K562 (cell line): ENCODE measurements around the gene ITGB5. TPM values are rescaled to one million over a fixed set of nuclear protein-coding genes. Genes with fewer than 3 reads are reported as not detected.
A peak's percentile ranks its signal among the peaks of the same experiment; 100 is the strongest.

Experiments
- ATAC-seq: fragments of 200-7000 bp; cut with Tn5 transposase; 3 replicates; pipeline ENCODE4 v1.9.1; 2020; ENCODE audit warnings: moderate library complexity
- BruUV-seq: library from RNA; stranded (reverse); fragments of 400-500 nt; replicated peaks from 2 replicates; lab custom pipeline; 2021; lab: Mats Ljungman, UMichigan
- CTCF ChIA-PET: fragments of 300-600 bp; formaldehyde crosslinking; extraction: SDS; loops from one replicate; lab custom pipeline; 2021; ENCODE audit warnings: low intra/inter-chr PET ratio; lab: Yijun Ruan, JAX
- POLR2A ChIA-PET: fragments of 300-600, 350-650 bp; sonication (Branson Sonifier 250); formaldehyde crosslinking; extraction: SDS; loops from one replicate; lab custom pipeline; 2021; ENCODE audit warnings: antibody characterized with exemption, inconsistent platforms; lab: Yijun Ruan, JAX
- DNase-seq, 4 experiments: peaks; one replicate each; pipeline versions ENCODE4 v3.0.0 to v3.0.0-alpha.2; 2011 to 2018; ENCODE audit warnings: low spot score in 3 of 4, mixed read lengths in 3 of 4; ENCODE audit errors: extremely low read depth in 1 of 4
- FAIRE-seq: peaks from 2 replicates; lab custom pipeline; 2011; peaks lifted over from hg19 to GRCh38; lab: Jason Lieb, UNC
- H2AFZ ChIP-seq: 2 replicates; pipeline ENCODE4 v1.6.0; 2011; ENCODE audit warnings: low read depth, low read length, control low read depth, inconsistent platforms
- H3K27ac ChIP-seq: fragments of 200-600 bp; 3 replicates; pipeline ENCODE4 v1.8.0; 2011; ENCODE audit warnings: low read depth, mild to moderate bottlenecking, control low read depth, inconsistent platforms, low read length, moderate library complexity, mixed read lengths; ENCODE audit errors: extremely low read depth
- H3K27me3 ChIP-seq, 2 experiments: fragments of 300-600 bp in 1 of 2; 2 replicates in 1 of 2; 3 replicates in 1 of 2; pipeline versions ENCODE4 v1.6.0 to v1.8.0; 2011; ENCODE audit warnings: inconsistent platforms in 2 of 2, low read length in 2 of 2, mild to moderate bottlenecking in 1 of 2, mixed read lengths in 1 of 2, moderate library complexity in 1 of 2; ENCODE audit not compliant: control insufficient read depth in 2 of 2, insufficient read depth in 2 of 2
- H3K36me3 ChIP-seq: fragments of 300-600 bp; 3 replicates; pipeline ENCODE4 v1.8.0; 2011; ENCODE audit warnings: mild to moderate bottlenecking, low read length, inconsistent platforms; ENCODE audit not compliant: control insufficient read depth, insufficient read depth
- H3K4me1 ChIP-seq, 2 experiments: fragments of 200-600 bp in 1 of 2; replicated peaks in 1 of 2; 2 replicates in 1 of 2; 3 replicates in 1 of 2; pipeline versions ENCODE4 v1.5.1 to v1.8.0; 2011; ENCODE audit warnings: inconsistent platforms in 2 of 2, low read length in 2 of 2, mild to moderate bottlenecking in 1 of 2, mixed read lengths in 1 of 2, moderate library complexity in 1 of 2; ENCODE audit not compliant: control insufficient read depth in 2 of 2, insufficient read depth in 2 of 2
- H3K4me2 ChIP-seq: 2 replicates; pipeline ENCODE4 v1.6.1; 2011; ENCODE audit warnings: low read length, control low read depth, inconsistent platforms, mixed read lengths; ENCODE audit not compliant: insufficient read depth
- H3K4me3 ChIP-seq: fragments of 200-600 bp; sonication (generic), shearing (Covaris generic); 2 replicates; pipeline ENCODE4 v1.5.1; 2016; ENCODE audit warnings: control low read depth, inconsistent platforms
- H3K79me2 ChIP-seq: fragments of 200-600 bp; 3 replicates; pipeline ENCODE4 v1.8.0; 2011; ENCODE audit warnings: low read length, inconsistent platforms; ENCODE audit not compliant: control insufficient read depth, insufficient read depth
- H3K9ac ChIP-seq, 2 experiments: 2 replicates each; pipeline versions ENCODE4 v1.6.0 to v1.6.1; 2011; ENCODE audit warnings: low read depth in 2 of 2, low read length in 2 of 2, control low read depth in 1 of 2, inconsistent platforms in 1 of 2, mild to moderate bottlenecking in 1 of 2, mixed read lengths in 1 of 2; ENCODE audit not compliant: insufficient read depth in 1 of 2
- H3K9me1 ChIP-seq: one replicate; pipeline ENCODE4 v1.6.0; 2011; ENCODE audit warnings: inconsistent platforms, mild to moderate bottlenecking, low read length, moderate library complexity; ENCODE audit not compliant: control insufficient read depth, insufficient read depth
- H3K9me3 ChIP-seq: replicated peaks from 2 replicates; pipeline ENCODE4 v1.5.1; 2011; ENCODE audit warnings: low read depth, low read length, inconsistent platforms; ENCODE audit not compliant: control insufficient read depth, insufficient read depth
- H4K20me1 ChIP-seq: replicated peaks from 2 replicates; pipeline ENCODE4 v1.6.1; 2011; ENCODE audit warnings: low read length, inconsistent platforms, mixed read lengths; ENCODE audit not compliant: control insufficient read depth, insufficient read depth
- CTCF ChIP-seq, 3 experiments: IDR thresholded peaks in 2 of 3; conservative IDR thresholded peaks in 1 of 3; 2 replicates each; pipeline ENCODE4 v1.5.1; 2011 to 2012; ENCODE audit warnings: low read length in 3 of 3, mild to moderate bottlenecking in 3 of 3, control low read depth in 2 of 3, improper control_type of control experiment in 1 of 3, inconsistent platforms in 1 of 3, low read depth in 1 of 3, mixed read lengths in 1 of 3, moderate library complexity in 1 of 3; ENCODE audit not compliant: insufficient read depth in 2 of 3
- DEAF1 ChIP-seq: fragments of 450-650 bp; formaldehyde crosslinking; IDR thresholded peaks from 2 replicates; pipeline ENCODE4 v1.4.0; 2020; ENCODE audit warnings: mild to moderate bottlenecking, moderate library complexity
- EP400 ChIP-seq: fragments of 450-650 bp; IDR thresholded peaks from 2 replicates; pipeline ENCODE4 v1.6.1; 2017; ENCODE audit warnings: antibody characterized with exemption, mild to moderate bottlenecking, moderate library complexity
- SREBF1 ChIP-seq: fragments of 150-350 bp; IDR thresholded peaks from 2 replicates; pipeline ENCODE4 v1.6.1; 2014; ENCODE audit warnings: antibody characterized with exemption, low read depth, low read length, borderline replicate concordance
- TBP ChIP-seq: optimal IDR thresholded peaks from 2 replicates; pipeline ENCODE3; 2011; ENCODE audit warnings: low read depth, low read length, improper control_type of control experiment
- ZNF586 ChIP-seq: fragments of 450-650 bp; formaldehyde crosslinking; conservative IDR thresholded peaks from 2 replicates; pipeline ENCODE4 v1.4.0; 2020; ENCODE audit warnings: mild to moderate bottlenecking, moderate library complexity
- WGBS: fragments of 100-300 bp; shearing (Covaris generic); methylation state at CpG from one replicate; pipeline ENCODE4 v1.1.6; 2016; ENCODE audit warnings: low coverage, mixed read lengths; ENCODE audit not compliant: insufficient coverage; ENCODE audit errors: missing lambda C conversion rate; 5-methylcytosine and 5-hydroxymethylcytosine counted together
- in situ Hi-C: fragments of 300-500 bp; cut with MboI; formaldehyde crosslinking; loops from 4 replicates; pipeline ENCODE4 v1.15.0; 2018; ENCODE audit warnings: inconsistent platforms, mixed read lengths
- intact Hi-C: fragments of 100-400 bp; cut with micrococcal nuclease; formaldehyde crosslinking; loops from 2 replicates; pipeline ENCODE4 v1.14.2; 2022
- polyA plus RNA-seq, 8 experiments: library from polyadenylated mRNA; depleted of rRNA in 4 of 8; stranded (reverse) in 5 of 8; unstranded in 3 of 8; fragments of >200 nt; fragmentation: Nextera tagmentation in 2 of 8; fragmentation: Illumina TruSeq in 1 of 8; extraction: Ambion mirVana in 2 of 8; extraction: Trizol in 1 of 8; gene quantifications; 2 replicates each; pipeline versions ENCODE4 v1.2.1 to v1.2.3, GENCODE V29; 2011 to 2014; ENCODE audit warnings: inconsistent platforms in 1 of 8, missing spikeins in 1 of 8
- total RNA-seq, 7 experiments: library from RNA; depleted of rRNA in 6 of 7; stranded (reverse); fragments of >200 nt in 6 of 7; fragmentation: Illumina TruSeq in 2 of 7; extraction: Trizol in 2 of 7; gene quantifications; 2 replicates each; pipeline versions ENCODE4 v1.2.1 to v1.2.3, GENCODE V29; 2011 to 2021; ENCODE audit warnings: low replicate concordance in 1 of 7

The ITGB5 gene
- total and polyA plus RNA-seq, 9 of the 15 experiments (the other 6 are each of a cell fraction or from before 2014, with no cell fraction given) = 1.7 to 46.8 (median 9.9) TPM

- TF ChIP-seq DEAF1 (CRISPR knock-in tag) (peak; percentile 29; the same call in 1 of the 2 replicates), CTCF (IDR thresholded peaks at IDR 0.05 in 2 of 3, conservative IDR thresholded peaks at IDR 0.05 in 1 of 3; ENCODE audit: insufficient read depth in 2 of 3, low read depth in 1 of 3, low read length in 3 of 3) (peak in 1 of 3 experiments; percentile 44; a peak in 2 of 6 replicates), TBP (no peak)
Observed at GRCh38 chr3:124786511-124787241, 100.5 kb downstream of the ITGB5 start (continued).

- intact Hi-C loops = loop anchor here (2.0 kb wide), 1 partner anchor 115 kb away; no protein-coding TSS in a partner anchor
Observed at GRCh38 chr3:124785973-124786372, 101.2 kb downstream of the ITGB5 start.

More at GRCh38 chr3:124785973-124786372, 101.2 kb downstream of the ITGB5 start:
- WGBS = 10% methylated on average over 3 of the region's 3 CpGs
- Histone ChIP-seq H3K79me2 (no peaks in the 10 kb centered on the region), H2AFZ (no peak overlapping the region), H3K9me3 (no peaks in the 10 kb centered on the region), H3K9me1 (no peaks in the 10 kb centered on the region), H3K27ac (no peak overlapping the region), H4K20me1 (peaks cover 8% of the 10 kb centered on the region; the same call in 1 of the 2 replicates), H3K4me3 (no peak overlapping the region), H3K27me3 (no peaks in the 10 kb centered on the region), H3K36me3 (no peaks in the 10 kb centered on the region), H3K4me1 (no peaks in the 10 kb centered on the region; a peak in 2 of 5 replicates), H3K9ac (no peak overlapping the region), H3K4me2 (no peak overlapping the region)
- TF ChIP-seq EP400 = no peak
- TF ChIP-seq SREBF1 = no peak
- no peak for TF ChIP-seq ZNF586 (CRISPR knock-in tag)
- in situ Hi-C loops = no loop called here
- ChIA-PET CTCF (interaction anchor here (0.8 to 2.3 kb wide), 2 partner anchors 115 to 118 kb away, joined by 4 to 21 read pairs; no protein-coding TSS in a partner anchor), POLR2A (interaction anchor here (1.2 to 1.9 kb wide), 2 partner anchors 12 to 15 kb away, joined by 3 to 4 read pairs; no protein-coding TSS in a partner anchor)
- no TSS peak for BruUV-seq
- DNase-seq = no peak
- ATAC-seq = no peak
- no peak for FAIRE-seq
